Dendritic cell treated with granulocyte-macrophage colony-stimulating factor and Interleukin-4, amounts not matched to agents 40 ng/mL and 50 ng/mL, for 4 days (primary cell): ENCODE data around the gene ABHD15.

ENCODE experiments used
- H3K27ac Mint-ChIP-seq: one replicate; pipeline ENCODE4 v1.8.0; 2022; ENCODE audit warnings: mild to moderate bottlenecking, mixed read lengths
- H3K27me3 Mint-ChIP-seq: one replicate; pipeline ENCODE4 v1.8.0; 2022; ENCODE audit warnings: mild to moderate bottlenecking, mixed read lengths
- H3K36me3 Mint-ChIP-seq: one replicate; pipeline ENCODE4 v1.8.0; 2022; ENCODE audit warnings: low read depth, mixed read lengths
- H3K4me1 Mint-ChIP-seq: one replicate; pipeline ENCODE4 v1.8.0; 2022; ENCODE audit warnings: low read depth, mixed read lengths
- H3K4me3 Mint-ChIP-seq: one replicate; pipeline ENCODE4 v1.8.0; 2022; ENCODE audit warnings: mild to moderate bottlenecking, moderate library complexity, mixed read lengths
- H3K9me3 Mint-ChIP-seq: one replicate; pipeline ENCODE4 v1.8.0; 2022; ENCODE audit warnings: mixed read lengths
- intact Hi-C: fragments of 100-400 bp; cut with micrococcal nuclease; formaldehyde crosslinking; loops from one replicate; pipeline ENCODE4 v1.15.0; 2022

The ABHD15 gene

DNA sequence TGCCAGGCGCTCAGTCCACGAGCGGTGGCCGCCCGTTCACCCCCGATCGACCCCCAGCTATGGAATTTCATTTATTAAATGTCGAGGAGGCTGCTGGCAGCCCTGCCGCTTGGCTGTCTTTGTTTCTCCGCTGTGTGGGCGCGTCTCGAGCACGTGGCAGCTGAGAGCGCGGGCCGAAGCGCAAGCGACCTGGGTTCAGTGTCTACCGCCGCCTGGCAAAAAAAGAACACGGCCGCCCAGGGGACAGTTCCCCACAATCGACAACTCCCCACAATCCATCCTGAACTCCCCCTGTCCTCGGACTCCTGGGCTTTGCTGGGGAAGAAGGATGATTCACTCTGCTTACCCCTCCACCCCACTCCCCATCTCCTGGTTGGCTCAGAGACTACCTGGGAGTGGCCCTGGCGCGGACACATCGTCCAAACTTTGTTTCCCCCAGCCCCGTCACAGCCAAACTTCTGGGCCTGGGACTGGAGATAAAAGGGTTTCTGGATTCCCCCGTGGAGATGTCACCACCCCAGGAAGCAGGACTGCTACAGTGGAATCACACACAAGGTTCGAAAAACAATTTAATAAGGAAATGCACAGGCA, 24.4 kb upstream of the ABHD15 start:
- peaks cover 71% of the 10 kb centered on the region for H3K4me1 Mint-ChIP-seq
- H3K27ac Mint-ChIP-seq: peak overlapping the region; percentile 71

DNA sequence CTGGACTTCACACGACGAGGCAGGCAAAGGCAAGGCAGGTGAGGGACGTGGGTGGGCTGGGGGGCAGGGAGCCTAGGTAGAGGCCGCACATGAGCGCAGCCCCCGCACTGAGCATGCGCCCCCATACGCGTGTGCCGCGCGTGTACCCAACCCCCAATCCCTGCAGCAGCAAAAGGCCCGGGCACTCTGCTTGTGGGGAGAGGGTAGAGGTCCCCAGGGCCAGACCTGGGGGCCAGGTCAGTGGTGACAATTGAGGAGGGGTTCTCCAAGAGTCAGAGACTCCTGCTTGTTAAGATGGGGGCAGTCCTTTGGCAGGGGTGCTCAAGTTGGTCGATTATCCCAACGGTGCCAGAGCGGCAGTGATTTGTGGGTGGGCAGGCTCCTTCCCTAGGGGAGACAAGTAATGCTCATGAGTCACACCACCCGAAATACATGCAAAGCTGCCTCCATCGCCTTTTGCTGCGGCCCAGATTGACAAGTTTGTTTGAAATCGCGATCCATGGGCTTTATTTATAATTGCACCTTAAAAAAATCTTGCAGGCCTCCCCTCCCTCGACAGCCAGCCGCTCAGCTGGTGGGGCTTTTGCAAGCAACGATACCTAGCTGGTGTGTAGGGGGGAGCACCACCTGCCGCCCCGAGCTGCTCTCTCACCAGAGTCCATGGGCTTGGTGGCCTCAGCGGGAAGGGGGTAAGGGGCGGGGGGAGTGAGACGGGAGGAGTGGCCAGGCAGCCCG, 23.7 kb upstream of the ABHD15 start:
- Mint-ChIP-seq H3K27ac (peak overlapping the region; percentile 71), H3K36me3 (peaks cover 10% of the 10 kb centered on the region), H3K4me1 (peaks cover 72% of the 10 kb centered on the region), H3K27me3 (peaks cover 36% of the 10 kb centered on the region), H3K4me3 (peak overlapping the region; percentile 73), H3K9me3 (no peaks in the 10 kb centered on the region)
- intact Hi-C loops: no loop called here

More for the DNA sequence above, 24.4 kb upstream of the ABHD15 start:
- H3K27me3 Mint-ChIP-seq: peaks cover 39% of the 10 kb centered on the region
- peaks cover 10% of the 10 kb centered on the region for H3K36me3 Mint-ChIP-seq
- no peaks in the 10 kb centered on the region for H3K9me3 Mint-ChIP-seq
- intact Hi-C loops: no loop called here
- peak overlapping the region; percentile 51 for H3K4me3 Mint-ChIP-seq

DNA sequence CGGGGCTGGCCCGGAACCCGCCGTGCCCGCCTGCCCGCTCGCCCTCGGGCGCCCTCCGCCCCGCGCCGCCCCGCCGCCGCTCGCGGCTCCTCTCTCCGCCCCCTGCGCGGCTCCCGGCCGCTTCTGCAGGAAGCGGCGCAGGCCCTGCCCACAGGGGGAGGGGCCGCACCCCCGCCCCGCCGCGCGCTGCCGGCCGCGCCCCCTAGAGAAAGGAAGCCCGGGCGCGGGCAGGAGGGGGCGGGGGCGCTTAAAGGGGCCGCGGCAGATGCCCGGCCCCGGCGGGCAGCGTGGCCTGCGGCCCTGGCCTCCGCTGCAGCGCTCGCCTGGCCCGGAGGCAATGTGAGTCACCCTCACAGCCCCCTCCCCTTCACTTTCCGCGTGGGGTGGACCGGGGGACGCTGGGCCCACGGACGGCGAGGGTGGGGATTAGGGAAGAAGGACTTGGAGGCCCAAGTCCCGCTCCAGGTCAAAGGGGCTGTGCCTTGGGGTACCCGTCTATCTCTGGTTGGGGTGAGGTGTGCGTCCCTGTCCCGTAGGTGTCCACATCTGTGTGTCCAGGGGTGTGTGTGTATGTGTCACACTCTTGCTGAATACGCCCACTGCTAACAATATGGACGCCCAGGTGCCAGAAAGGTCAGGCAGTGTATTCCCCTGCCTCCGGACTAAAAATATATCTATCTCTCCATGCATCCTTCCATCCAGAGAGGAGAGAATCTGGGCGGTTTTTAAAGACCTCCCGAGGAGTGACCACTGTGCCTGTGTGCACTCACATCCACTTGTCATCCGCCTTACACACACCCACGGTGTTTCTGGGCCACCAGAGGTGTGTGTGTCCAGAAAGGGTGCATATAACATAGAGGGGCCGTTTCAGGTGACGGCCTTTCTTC, 22.9 kb upstream of the ABHD15 start, which contains the start of gene GIT1:
Gene GIT1 (minus strand): TSS at position 125 of the 887 bp plus-strand sequence. CDS start 270 bp downstream, outside the sequence.
- H3K36me3 Mint-ChIP-seq: peaks cover 10% of the 10 kb centered on the region
- peak within 1 kb of the TSS; percentile 86 for H3K4me3 Mint-ChIP-seq
- peaks cover 80% of the 10 kb centered on the region for H3K4me1 Mint-ChIP-seq
- intact Hi-C loops: loop anchor here (2.0 kb wide), 1 partner anchor 23 kb away; no protein-coding TSS in a partner anchor
- peak within 1 kb of the TSS; percentile 80 for H3K27ac Mint-ChIP-seq
- peaks cover 28% of the 10 kb centered on the region for H3K27me3 Mint-ChIP-seq
- H3K9me3 Mint-ChIP-seq: no peaks in the 10 kb centered on the region

DNA sequence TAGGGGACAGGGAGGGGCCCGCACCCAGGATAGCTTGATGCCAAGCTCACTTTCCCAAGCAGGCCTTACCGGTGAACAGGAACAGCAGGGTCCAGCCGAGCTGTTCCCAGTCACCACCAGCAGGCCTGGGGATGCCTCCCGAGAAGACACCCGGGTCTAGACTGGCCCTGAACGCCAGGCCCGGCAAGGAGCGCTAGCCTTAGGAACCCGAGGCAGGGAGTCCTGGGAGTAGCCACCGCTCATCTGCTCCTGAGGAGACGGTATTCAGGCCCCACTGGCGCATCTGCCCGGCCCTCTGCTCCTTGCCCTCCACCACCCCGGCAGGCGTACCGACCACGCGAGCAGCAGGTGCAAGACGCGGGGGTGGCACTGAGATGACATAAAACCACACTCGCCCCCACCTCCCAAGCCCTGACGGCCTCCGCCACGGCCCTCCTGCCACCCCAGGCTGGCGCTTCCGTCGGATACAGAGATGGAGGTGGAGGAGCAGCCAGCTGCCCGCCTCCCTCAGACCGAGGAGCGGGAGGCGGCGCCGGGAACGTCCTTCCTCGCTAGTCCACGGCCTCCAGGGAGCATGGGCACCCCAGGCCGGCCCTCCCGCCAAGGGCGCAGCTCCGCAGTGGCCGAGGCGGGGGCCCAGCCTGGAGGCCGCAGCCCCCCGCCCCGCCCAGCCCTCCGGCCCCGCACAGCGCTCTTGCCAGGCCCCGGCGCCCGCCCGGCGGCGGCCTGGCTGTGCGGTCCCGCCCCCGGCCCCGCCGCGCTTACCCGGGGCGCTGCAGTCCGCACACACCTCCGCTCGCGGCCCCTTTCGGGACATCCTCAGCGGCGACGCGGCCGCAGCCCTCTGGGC, 21.9 kb upstream of the ABHD15 start:
- H3K9me3 Mint-ChIP-seq: no peaks in the 10 kb centered on the region
- peaks cover 83% of the 10 kb centered on the region for H3K4me1 Mint-ChIP-seq

DNA sequence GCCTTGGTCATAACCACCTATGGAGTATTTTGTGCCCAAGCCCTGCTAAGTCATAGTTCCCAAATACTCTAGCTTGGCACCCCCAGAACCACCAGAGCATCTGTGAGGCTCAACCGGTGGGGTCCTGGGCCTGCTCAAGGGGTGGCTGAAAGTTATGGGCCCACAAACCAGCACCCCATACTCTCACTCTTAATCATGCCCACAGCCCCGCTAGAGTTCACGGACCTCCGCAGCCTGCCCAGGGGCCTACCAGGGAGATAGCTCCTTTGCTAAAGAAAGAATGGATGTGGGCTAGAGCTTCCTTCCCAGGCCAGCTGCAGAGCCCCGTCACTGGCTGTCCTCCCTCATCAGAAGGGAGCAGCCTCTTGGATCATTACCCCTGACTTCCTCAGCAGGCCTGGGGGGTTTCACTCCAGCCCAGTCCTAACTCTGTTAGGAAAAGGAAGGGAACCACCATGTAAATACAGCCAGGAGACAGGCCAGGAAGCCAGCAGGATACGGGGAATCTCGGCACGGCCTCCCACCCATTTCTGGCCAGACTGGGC, 21.3 kb upstream of the ABHD15 start:
- peaks cover 21% of the 10 kb centered on the region for H3K36me3 Mint-ChIP-seq
- peak overlapping the region; percentile 86 for H3K4me3 Mint-ChIP-seq
- H3K4me1 Mint-ChIP-seq: peaks cover 86% of the 10 kb centered on the region
- intact Hi-C loops: loop anchor here (2.0 kb wide), 1 partner anchor 25 kb away; no protein-coding TSS in a partner anchor
- H3K27ac Mint-ChIP-seq: peak overlapping the region; percentile 80
- H3K27me3 Mint-ChIP-seq: peaks cover 14% of the 10 kb centered on the region
- H3K9me3 Mint-ChIP-seq: no peaks in the 10 kb centered on the region

More for the DNA sequence above, 21.9 kb upstream of the ABHD15 start:
- Mint-ChIP-seq H3K27ac (peak overlapping the region; percentile 80), H3K4me3 (peak overlapping the region; percentile 86), H3K27me3 (peaks cover 18% of the 10 kb centered on the region), H3K36me3 (peaks cover 14% of the 10 kb centered on the region)
- intact Hi-C loops: loop anchor here (2.0 kb wide), 1 partner anchor 24 kb away; no protein-coding TSS in a partner anchor

DNA sequence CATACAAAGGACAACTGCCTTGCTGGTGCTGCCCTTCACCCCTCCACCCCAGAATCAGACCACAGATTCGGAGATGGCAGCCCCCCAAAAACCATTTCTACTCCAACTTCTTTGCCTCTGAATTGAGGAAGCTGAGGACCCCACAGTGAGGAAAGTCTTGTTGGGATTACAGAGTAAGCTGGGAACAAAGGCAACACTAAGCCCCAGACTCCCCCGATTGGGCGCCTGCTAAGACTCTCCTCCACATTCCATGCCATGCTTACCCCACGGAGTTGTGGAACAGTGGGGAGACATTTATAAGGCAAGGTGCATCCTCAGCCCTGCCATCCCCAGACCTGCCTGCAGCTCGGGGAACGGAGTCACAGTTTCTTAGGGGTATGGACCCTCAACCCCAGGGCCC, 20.8 kb upstream of the ABHD15 start:
- H3K9me3 Mint-ChIP-seq: no peaks in the 10 kb centered on the region
- intact Hi-C loops: no loop called here
- peak overlapping the region; percentile 80 for H3K27ac Mint-ChIP-seq
- H3K36me3 Mint-ChIP-seq: peaks cover 25% of the 10 kb centered on the region
- H3K4me3 Mint-ChIP-seq: peak overlapping the region; percentile 86
- peaks cover 87% of the 10 kb centered on the region for H3K4me1 Mint-ChIP-seq
- peaks cover 11% of the 10 kb centered on the region for H3K27me3 Mint-ChIP-seq

DNA sequence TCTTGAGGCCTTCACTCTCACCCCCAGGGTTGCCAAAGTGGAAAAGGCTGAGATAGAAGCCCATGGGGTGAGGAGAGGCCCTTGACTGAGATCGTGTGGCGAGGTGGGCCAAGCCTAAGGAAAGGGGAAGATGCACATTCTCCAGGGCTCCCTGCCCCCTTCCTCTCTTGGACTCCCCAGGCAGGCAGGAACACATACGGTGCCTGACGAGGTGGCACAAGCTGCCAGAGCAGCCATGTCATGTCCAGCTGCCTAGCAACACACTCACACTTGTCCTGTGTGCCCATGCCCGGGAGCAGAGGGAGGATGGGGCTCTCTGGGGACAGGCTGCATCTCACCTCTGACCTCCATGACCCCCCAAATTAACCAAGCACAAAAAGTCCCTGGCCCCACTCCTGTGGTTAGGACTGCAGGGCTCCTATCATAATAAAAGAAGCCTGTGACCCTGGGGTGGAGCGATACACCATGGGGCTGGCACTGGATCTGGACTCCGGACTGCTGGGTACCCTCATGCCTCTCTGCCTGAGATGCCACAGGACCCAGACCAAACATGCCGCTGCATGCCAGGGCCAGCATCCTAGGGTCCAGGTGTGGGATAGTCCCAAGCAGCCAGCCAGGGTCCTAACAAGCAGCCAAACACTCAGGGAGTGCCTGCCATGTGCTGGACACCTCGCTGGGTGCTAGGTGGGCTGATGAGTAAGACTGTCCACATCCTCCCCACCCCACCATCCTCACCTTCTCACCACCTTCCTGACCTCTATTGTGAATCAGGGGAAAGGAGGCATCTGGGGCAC, 20.0 kb upstream of the ABHD15 start:
- Mint-ChIP-seq H3K4me3 (peak overlapping the region; percentile 86), H3K9me3 (no peaks in the 10 kb centered on the region), H3K4me1 (peaks cover 82% of the 10 kb centered on the region), H3K27me3 (peaks cover 8% of the 10 kb centered on the region), H3K27ac (peak overlapping the region; percentile 45), H3K36me3 (peaks cover 33% of the 10 kb centered on the region)
- intact Hi-C loops: no loop called here

DNA sequence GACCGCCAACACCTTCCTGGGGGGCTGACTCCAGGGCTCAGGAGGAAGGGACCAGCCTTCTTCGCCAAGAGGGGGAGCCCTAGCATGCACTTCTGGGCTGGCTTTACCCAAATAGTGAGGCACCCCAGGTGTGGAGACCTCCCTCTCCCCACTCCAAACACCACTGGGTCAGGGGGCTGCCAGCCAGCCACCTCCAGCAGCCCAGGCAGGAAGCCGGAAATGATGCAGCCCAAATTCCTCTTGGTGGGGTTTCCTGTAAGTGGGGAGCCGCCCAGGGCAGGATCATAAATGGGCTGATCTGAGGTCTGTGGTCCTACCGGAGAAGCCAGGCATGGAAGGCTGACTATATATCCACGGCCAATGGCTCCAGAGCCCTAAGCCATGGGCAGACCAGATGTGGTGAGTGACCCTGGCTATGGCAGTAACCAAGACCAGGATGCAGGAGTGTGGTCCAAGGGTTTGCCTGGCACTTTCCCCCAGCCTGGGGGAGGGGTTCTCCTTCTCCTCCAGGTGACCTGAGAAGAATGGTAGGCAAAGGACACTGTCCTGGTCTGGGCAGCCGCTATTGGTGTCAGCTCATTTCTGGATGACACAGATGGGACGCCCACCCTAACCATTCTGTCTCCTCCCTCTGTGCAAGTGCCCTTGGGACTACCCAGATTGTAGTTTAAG, 18.4 kb upstream of the ABHD15 start:
- intact Hi-C loops: no loop called here
- H3K4me3 Mint-ChIP-seq: peak overlapping the region; percentile 67
- no peaks in the 10 kb centered on the region for H3K27me3 Mint-ChIP-seq
- peak overlapping the region; percentile 81 for H3K27ac Mint-ChIP-seq
- peaks cover 49% of the 10 kb centered on the region for H3K36me3 Mint-ChIP-seq
- H3K4me1 Mint-ChIP-seq: peaks cover 70% of the 10 kb centered on the region
- no peaks in the 10 kb centered on the region for H3K9me3 Mint-ChIP-seq

DNA sequence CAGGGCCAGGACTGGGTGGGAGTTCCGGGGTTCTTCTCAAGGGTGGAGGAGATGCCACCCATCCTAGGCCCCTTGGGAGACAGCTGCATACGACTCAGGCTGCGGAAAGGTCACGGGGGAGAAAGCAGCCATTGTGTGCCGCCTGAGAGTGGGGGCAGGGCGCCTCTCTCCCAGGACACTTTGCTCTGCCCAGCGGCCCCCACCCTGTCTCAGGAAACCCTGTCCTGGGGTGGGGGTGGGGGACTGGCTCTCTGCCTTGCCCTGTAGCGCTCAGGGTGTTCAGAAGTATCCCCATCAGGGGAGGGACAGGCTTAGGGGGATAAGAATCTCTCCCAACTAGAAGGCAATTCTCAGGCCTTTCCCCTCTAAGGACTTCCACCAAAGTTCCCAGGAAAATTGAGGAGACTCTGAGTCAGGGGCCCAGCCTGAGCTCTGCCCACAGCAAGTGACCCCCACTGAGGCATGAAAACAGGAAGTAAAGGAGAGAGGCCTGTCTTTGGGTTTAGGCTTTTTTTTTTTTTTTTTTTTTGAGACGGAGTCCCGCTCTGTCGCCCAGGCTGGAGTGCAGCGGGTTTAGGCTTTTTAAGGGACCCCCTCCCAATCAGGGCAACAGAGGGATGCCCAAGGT, 17.7 kb upstream of the ABHD15 start:
- Mint-ChIP-seq H3K27ac (peak overlapping the region; percentile 81), H3K4me3 (peak overlapping the region; percentile 67), H3K36me3 (peaks cover 56% of the 10 kb centered on the region), H3K27me3 (no peaks in the 10 kb centered on the region), H3K4me1 (peaks cover 69% of the 10 kb centered on the region), H3K9me3 (no peaks in the 10 kb centered on the region)
- intact Hi-C loops: no loop called here

DNA sequence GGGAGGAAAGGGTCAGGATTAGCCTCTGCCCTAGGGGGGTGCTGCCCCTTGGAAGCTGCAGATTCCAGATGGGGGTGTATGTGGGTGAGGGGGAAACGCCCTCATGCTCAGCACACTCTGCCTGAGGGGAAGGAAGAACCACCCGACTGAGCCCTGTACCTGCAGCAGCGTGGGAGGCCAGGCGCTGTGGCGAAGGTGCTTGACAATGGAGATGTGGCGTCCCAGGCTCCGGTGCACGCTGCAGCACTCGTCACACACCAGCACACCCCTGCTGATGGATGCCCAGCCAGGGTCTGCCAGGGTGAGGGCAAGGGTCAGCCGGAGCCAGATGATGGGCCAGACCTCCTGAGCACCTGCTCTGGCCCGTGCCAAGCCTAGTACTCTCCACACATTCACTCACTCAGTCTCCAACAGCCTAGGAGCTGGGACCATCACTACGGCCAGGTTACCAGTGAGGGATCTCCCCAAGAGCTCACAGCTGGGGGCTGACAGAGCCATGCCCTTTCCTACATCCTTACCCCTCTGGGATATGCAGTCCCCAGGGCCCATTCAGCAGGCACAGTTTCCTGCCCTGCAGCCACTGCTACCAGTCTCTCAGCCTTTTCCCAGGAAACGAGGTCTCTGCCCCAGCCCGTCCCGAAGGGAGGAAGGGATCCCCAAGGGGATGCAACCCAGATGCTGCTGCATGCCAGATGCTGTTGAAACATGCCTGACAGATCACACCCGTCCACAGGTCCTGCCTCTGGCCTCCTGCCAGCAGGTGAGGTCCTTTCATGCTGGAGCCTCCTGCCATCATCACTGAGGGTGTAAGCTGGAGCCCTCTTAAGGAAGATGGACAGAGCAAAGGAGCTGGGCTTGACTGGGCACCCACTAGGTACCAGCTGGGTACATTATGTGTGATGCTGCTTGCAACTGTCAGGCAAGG, 16.7 kb upstream of the ABHD15 start:
- Mint-ChIP-seq H3K36me3 (peaks cover 62% of the 10 kb centered on the region), H3K27me3 (no peaks in the 10 kb centered on the region), H3K9me3 (no peaks in the 10 kb centered on the region), H3K27ac (peak overlapping the region; percentile 81), H3K4me3 (no peak overlapping the region), H3K4me1 (peaks cover 68% of the 10 kb centered on the region)
- intact Hi-C loops: no loop called here

DNA sequence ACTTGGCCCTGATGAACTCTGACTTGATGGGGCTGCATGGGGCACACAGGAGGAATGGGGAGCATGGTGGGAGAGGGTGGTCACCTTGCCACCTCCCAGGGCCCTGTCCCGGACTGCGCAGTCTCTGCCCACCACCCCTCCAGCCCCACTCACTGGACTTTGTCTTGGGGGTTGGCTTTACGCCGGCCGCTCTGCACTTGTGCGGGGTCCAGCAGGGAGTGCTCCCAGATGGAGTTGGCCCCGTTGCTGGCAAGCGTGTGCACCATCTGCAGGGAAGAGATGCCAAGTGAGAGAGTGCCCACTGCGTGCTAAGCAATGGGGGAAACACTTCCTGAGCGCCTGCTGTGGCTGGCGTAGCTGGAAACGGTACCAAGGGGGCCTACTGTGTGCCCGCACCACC, 15.9 kb upstream of the ABHD15 start:
- H3K9me3 Mint-ChIP-seq: no peaks in the 10 kb centered on the region
- peaks cover 64% of the 10 kb centered on the region for H3K36me3 Mint-ChIP-seq
- intact Hi-C loops: no loop called here
- peaks cover 61% of the 10 kb centered on the region for H3K4me1 Mint-ChIP-seq
- no peak overlapping the region for H3K4me3 Mint-ChIP-seq
- H3K27me3 Mint-ChIP-seq: no peaks in the 10 kb centered on the region
- no peak overlapping the region for H3K27ac Mint-ChIP-seq
